Measurements from ENCODE around the gene CTNND1.
"Not testable (repeated sequence)": the region's sequence is repeated elsewhere in the genome, so short reads cannot be mapped to it uniquely, and the experiment has no call there.

Gene CTNND1, protein sequence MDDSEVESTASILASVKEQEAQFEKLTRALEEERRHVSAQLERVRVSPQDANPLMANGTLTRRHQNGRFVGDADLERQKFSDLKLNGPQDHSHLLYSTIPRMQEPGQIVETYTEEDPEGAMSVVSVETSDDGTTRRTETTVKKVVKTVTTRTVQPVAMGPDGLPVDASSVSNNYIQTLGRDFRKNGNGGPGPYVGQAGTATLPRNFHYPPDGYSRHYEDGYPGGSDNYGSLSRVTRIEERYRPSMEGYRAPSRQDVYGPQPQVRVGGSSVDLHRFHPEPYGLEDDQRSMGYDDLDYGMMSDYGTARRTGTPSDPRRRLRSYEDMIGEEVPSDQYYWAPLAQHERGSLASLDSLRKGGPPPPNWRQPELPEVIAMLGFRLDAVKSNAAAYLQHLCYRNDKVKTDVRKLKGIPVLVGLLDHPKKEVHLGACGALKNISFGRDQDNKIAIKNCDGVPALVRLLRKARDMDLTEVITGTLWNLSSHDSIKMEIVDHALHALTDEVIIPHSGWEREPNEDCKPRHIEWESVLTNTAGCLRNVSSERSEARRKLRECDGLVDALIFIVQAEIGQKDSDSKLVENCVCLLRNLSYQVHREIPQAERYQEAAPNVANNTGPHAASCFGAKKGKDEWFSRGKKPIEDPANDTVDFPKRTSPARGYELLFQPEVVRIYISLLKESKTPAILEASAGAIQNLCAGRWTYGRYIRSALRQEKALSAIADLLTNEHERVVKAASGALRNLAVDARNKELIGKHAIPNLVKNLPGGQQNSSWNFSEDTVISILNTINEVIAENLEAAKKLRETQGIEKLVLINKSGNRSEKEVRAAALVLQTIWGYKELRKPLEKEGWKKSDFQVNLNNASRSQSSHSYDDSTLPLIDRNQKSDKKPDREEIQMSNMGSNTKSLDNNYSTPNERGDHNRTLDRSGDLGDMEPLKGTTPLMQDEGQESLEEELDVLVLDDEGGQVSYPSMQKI

DNA sequence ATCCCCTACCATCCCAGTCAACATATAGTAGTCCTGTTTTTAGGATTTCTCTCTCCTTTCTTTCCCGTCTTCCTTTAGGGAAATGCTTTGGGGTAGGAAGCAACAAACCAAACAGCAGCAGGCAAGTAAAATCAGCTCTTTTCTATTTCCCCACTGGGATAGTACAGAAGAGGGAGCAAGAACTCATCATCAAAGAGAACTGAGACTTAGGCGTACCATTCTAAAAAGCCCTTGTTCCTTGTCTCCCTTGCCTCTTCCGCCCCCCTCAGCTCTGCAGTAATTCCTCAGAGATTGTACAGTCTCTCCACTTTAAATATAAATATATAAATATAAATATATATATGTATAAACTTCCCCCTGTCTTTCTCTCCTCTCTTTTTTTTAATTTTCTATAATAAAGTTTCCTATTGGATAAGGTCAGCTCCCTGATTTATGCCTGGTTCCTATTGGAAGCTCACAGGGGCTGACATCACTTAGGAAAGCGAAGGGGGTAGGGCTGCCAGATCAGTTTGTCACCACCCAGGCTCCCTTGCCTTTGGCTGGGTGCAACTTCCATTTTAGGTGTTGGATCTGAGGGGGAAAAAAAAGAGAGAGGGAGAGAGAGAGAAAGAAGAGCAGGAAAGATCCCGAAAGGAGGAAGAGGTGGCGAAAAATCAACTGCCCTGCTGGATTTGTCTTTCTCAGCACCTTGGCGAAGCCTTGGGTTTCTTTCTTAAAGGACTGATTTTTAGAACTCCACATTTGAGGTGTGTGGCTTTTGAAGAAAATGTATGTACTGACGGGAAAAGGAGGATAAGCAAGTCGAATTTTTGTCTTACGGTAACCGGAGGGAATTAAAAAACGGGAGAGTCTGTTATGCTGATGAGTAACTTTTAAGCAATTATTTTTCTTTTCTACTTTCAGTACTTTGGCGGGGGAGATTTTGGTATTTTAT is at the start of gene CTNND1:
Gene CTNND1 (plus strand): TSS at position 502 of the 934 bp plus-strand sequence. CDS start 29,677 bp downstream, outside the sequence.
- TF ChIP-seq, protein P1, sequence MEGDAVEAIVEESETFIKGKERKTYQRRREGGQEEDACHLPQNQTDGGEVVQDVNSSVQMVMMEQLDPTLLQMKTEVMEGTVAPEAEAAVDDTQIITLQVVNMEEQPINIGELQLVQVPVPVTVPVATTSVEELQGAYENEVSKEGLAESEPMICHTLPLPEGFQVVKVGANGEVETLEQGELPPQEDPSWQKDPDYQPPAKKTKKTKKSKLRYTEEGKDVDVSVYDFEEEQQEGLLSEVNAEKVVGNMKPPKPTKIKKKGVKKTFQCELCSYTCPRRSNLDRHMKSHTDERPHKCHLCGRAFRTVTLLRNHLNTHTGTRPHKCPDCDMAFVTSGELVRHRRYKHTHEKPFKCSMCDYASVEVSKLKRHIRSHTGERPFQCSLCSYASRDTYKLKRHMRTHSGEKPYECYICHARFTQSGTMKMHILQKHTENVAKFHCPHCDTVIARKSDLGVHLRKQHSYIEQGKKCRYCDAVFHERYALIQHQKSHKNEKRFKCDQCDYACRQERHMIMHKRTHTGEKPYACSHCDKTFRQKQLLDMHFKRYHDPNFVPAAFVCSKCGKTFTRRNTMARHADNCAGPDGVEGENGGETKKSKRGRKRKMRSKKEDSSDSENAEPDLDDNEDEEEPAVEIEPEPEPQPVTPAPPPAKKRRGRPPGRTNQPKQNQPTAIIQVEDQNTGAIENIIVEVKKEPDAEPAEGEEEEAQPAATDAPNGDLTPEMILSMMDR (IDR thresholded peaks at IDR 0.05; ENCODE audit: control insufficient read depth, extremely low read depth, insufficient read depth) = no peak
- peak within 1 kb of the TSS; percentile 81 for H3K4me3 ChIP-seq (ENCODE audit: low read depth, low read length)
- DNase-seq (ENCODE audit: low read depth) = peak; percentile 99

DNA sequence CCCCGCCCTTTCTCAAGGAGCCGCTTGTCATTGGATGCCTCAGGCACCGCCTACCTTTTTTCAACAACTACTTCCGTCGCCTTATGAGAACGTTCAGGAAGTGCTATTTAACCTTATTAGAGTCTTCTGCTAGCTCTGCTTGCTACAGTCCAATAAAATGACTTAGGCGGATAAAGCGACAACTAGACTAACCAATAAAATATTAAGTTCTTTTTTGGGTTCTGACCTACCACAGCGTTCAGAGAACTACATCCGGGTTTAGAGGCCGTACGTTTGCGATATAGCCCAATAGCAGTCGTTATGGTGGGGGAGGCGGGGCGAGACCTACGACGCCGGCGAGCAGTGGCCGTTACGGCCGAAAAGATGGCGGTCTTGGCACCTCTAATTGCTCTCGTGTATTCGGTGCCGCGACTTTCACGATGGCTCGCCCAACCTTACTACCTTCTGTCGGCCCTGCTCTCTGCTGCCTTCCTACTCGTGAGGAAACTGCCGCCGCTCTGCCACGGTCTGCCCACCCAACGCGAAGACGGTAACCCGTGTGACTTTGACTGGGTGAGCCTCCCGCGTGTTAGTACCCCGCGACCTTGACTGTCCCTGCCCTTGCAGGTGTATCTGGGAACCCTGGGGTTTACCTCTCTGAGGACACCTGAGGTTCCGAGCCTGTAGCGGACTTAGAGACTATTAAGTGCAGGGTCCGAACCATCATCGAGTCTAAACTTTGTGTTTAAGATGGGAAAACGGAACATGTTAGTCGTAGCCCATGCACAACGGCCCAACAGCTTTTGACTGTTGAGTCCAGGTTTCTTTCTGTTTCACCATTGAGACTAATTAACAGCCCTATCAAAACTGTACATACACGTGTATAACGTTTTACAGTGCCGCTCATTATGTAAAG is 49.1 kb upstream of the CTNND1 start, which contains the start of gene TMX2:
Gene TMX2 (plus strand): TSS at position 338 of the 895 bp plus-strand sequence. CDS start 26 bp downstream, at position 364.
- TF ChIP-seq, protein P1 (IDR thresholded peaks at IDR 0.05; ENCODE audit: control insufficient read depth, extremely low read depth, insufficient read depth) = no peak
- peak within 1 kb of the TSS; percentile 79 for H3K4me3 ChIP-seq (ENCODE audit: low read depth, low read length)
- DNase-seq (ENCODE audit: low read depth) = peak; percentile 100

DNA sequence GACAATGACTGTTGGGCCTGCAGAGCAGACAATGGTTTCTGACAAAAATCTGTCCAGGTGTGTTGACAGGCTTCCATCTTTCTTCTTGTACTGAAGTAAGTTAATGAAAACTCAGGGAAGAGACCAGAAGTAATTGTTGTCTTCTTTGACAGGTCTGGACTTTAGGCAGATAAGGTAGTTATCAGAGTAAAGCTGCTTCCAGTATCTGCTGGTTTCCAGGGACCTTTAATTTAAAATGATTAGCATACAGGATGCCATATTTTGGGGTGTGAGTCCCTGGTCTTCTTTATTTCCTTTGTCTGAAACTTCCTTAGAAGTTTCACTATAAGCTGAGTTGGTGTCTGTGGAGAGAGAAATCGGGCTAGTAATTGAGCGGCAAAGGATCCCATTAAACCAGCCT is 47.8 kb upstream of the CTNND1 start:
- TF ChIP-seq, protein P1 (IDR thresholded peaks at IDR 0.05; ENCODE audit: control insufficient read depth, extremely low read depth, insufficient read depth) = no peak
- peak overlapping the region; percentile 79 for H3K4me3 ChIP-seq (ENCODE audit: low read depth, low read length)
- DNase-seq (ENCODE audit: low read depth) = no peak

DNA sequence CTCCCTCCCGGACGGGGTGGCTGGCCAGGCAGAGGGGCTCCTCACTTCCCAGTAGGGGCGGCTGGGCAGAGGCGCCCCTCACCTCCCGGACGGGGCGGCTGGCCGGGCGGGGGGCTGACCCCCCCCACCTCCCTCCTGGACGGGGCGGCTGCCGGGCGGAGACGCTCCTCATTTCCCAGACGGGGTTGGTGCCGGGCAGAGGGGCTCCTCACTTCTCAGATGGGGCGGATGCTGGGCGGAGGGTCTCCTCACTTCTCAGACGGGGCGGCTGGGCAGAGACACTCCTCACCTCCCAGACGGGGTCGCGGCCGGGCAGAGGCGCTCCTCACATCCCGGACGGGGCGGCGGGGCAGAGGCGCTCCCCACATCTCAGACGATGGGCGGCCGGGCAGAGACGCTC is 44.9 kb upstream of the CTNND1 start:
- not testable (repeated sequence) for H3K4me3 ChIP-seq (ENCODE audit: low read depth, low read length); DNase-seq (ENCODE audit: low read depth)

DNA sequence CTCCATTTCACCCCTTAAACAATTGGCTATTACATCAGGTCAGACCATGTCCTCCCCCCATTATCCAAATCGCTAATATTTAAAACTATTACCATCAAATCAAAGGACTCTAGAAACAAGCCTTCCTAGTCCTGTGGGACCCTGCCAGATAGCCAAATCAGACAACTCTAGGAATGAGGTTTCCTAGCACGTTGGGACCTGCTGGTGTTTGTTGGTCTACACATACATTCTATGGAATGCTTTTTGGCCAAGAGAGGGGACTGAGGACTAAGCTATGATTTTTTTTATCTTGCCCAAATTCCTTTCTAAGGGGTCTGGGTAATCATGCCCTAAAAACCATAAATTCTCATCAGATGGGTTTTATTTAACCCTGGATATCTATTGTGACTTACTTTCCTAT is 34.4 kb upstream of the CTNND1 start:
- no peak for DNase-seq (ENCODE audit: low read depth)
- TF ChIP-seq, protein P1 (IDR thresholded peaks at IDR 0.05; ENCODE audit: control insufficient read depth, extremely low read depth, insufficient read depth) = no peak
- no peak overlapping the region for H3K4me3 ChIP-seq (ENCODE audit: low read depth, low read length)

DNA sequence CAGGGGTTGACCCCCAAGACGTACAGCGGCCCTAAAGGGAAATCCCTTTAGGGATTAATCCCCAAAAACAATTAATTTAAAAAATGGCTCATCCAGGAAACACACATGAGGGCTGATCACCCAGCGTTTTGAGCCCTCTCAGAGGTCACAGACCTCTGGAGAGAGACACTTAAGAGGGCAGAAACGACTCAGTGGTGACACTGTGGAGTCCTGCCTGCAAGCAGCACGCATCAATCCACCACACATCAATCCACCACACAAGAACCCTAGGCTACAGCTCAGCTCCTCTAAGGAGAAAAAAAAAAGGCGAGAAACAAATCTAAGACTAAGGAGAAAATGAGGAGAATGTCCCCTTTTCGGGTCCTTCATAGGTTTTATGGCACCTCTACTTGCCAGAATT is 32.8 kb upstream of the CTNND1 start:
- no peak for DNase-seq (ENCODE audit: low read depth)
- H3K4me3 ChIP-seq (ENCODE audit: low read depth, low read length) = no peak overlapping the region
- TF ChIP-seq, protein P1 (IDR thresholded peaks at IDR 0.05; ENCODE audit: control insufficient read depth, extremely low read depth, insufficient read depth) = no peak

Measured in LNCaP clone FGC (cell line).